Thyroid gland (tissue), 4 donors: Measurements from ENCODE around the gene MRPL42. TPM values are rescaled to one million over a fixed set of nuclear protein-coding genes. Genes with fewer than 3 reads are reported as not detected.
A peak's percentile ranks its signal among the peaks of the same experiment; 100 is the strongest.

Experiments used
- DNase-seq, 2 donors: peaks; one replicate each; pipeline ENCODE4 v3.0.0-alpha.2; 2019
- H3K27ac ChIP-seq, 3 donors: fragments of 200-600 bp; sonication (generic); 1 replicate in 2 of 3; 2 replicates in 1 of 3; pipeline ENCODE4 v1.5.1; 2016 to 2019; ENCODE audit warnings: mild to moderate bottlenecking in 1 of 3, moderate library complexity in 1 of 3
- H3K27me3 ChIP-seq: fragments of 200-600 bp; sonication (generic); one replicate; pipeline ENCODE4 v1.5.1; 2019
- H3K36me3 ChIP-seq, 2 donors: fragments of 200-600 bp; sonication (generic); one replicate each; pipeline ENCODE4 v1.5.1; 2016 to 2019
- H3K4me1 ChIP-seq, 2 donors: fragments of 200-600 bp; sonication (generic); one replicate each; pipeline ENCODE4 v1.5.1; 2017 to 2019
- H3K4me3 ChIP-seq, 3 donors: fragments of 200-600 bp; sonication (generic); replicated peaks in 1 of 3; 1 replicate in 2 of 3; 2 replicates in 1 of 3; pipeline ENCODE4 v1.5.1; 2016; ENCODE audit warnings: mild to moderate bottlenecking in 1 of 3
- H3K9me3 ChIP-seq: fragments of 200-600 bp; sonication (generic); one replicate; pipeline ENCODE4 v1.5.1; 2017
- POLR2A ChIP-seq, 2 donors: fragments of 450-650 bp; IDR thresholded peaks; one replicate each; pipeline ENCODE4 v1.6.1; 2017; ENCODE audit warnings: antibody characterized with exemption in 2 of 2, mild to moderate bottlenecking in 2 of 2, moderate library complexity in 1 of 2
- WGBS, 2 donors: methylation state at CpG; one replicate each; pipeline ENCODE4 v1.1.5; 2017; 5-methylcytosine and 5-hydroxymethylcytosine counted together
- intact Hi-C: fragments of 100-400 bp; cut with DNase I; formaldehyde crosslinking; loops from one replicate; pipeline ENCODE4 v1.15.1; 2023
- total RNA-seq, 4 donors: library from RNA; depleted of rRNA; stranded (reverse); fragments of >200 nt; gene quantifications; one replicate each; pipeline ENCODE4 v1.2.3, GENCODE V29; 2016
- TF ChIP-seq, protein P1 (sequence below), 6 experiments: fragments of 200-600 bp in 3 of 6; fragments of 450-650 bp in 3 of 6; sonication (generic) in 3 of 6; IDR thresholded peaks; one replicate each; pipeline ENCODE4 v1.5.1; 2016 to 2019; ENCODE audit warnings: antibody characterized with exemption in 6 of 6, mild to moderate bottlenecking in 2 of 6, inconsistent platforms in 1 of 6, moderate library complexity in 1 of 6

MRPL42 gene
- total RNA-seq, 4 donors from 2014 or later = 42.1 to 71.8 (median 64.0) TPM

DNA sequence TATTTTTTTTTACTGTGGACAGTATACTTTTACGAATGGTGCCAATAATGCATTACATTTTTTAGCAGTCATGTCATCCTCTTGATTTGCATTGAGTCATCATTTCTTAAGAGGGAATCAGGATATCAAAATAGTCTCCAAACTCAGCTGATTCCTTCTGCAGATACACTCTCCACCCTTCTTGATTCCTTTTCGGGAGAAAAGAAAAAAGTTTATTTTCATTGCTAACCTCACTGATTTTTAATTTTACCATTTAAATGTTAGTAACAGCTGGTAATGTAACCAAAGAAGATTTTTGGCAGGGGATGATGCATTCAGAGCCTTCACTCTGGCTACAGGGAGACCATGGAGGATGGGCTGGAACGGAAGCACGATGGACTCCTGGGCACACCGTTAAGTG lies 47.5 kb downstream of the MRPL42 start:
- DNase-seq = no peak
- TF ChIP-seq, protein P1, sequence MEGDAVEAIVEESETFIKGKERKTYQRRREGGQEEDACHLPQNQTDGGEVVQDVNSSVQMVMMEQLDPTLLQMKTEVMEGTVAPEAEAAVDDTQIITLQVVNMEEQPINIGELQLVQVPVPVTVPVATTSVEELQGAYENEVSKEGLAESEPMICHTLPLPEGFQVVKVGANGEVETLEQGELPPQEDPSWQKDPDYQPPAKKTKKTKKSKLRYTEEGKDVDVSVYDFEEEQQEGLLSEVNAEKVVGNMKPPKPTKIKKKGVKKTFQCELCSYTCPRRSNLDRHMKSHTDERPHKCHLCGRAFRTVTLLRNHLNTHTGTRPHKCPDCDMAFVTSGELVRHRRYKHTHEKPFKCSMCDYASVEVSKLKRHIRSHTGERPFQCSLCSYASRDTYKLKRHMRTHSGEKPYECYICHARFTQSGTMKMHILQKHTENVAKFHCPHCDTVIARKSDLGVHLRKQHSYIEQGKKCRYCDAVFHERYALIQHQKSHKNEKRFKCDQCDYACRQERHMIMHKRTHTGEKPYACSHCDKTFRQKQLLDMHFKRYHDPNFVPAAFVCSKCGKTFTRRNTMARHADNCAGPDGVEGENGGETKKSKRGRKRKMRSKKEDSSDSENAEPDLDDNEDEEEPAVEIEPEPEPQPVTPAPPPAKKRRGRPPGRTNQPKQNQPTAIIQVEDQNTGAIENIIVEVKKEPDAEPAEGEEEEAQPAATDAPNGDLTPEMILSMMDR (IDR thresholded peaks at IDR 0.05) = no peak
- TF ChIP-seq POLR2A (IDR thresholded peaks at IDR 0.05) = no peak
- intact Hi-C loops = no loop called here
- H3K4me3 ChIP-seq = no peak overlapping the region
- H3K9me3 ChIP-seq = no peaks in the 10 kb centered on the region
- no peaks in the 10 kb centered on the region for H3K36me3 ChIP-seq
- no peaks in the 10 kb centered on the region for H3K4me1 ChIP-seq
- WGBS, 2 donors = 80 to 89% methylated on average over 5 of the region's 5 CpGs
- H3K27ac ChIP-seq = no peak overlapping the region
- no peaks in the 10 kb centered on the region for H3K27me3 ChIP-seq

DNA sequence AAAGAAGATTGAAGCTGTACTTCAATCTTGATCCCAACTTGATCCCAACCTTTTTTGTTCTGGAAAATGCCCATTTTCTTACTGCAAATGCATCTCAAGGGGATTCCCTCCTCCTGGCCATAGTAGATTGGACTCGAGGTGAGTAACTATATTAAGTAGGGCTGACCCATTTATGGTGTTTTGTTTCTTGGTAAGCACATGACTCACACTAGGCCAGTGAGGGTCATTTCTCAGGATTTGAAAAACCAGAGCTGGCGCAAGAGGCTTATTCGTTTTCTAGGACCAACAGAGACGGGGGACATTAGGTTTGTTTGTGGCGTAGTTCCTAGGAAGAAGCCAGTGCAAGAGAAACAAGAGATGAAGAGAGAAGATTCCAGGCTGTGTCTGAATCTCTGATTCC lies 51.4 kb downstream of the MRPL42 start:
- Histone ChIP-seq H3K9me3 (no peaks in the 10 kb centered on the region), H3K27me3 (no peaks in the 10 kb centered on the region), H3K27ac (no peak overlapping the region), H3K4me3 (no peak overlapping the region), H3K36me3 (no peaks in the 10 kb centered on the region), H3K4me1 (no peaks in the 10 kb centered on the region)
- 80 to 86% methylated on average over 5 of the region's 5 CpGs for WGBS, 2 donors
- intact Hi-C loops = no loop called here
- TF ChIP-seq, protein P1 (IDR thresholded peaks at IDR 0.05) = no peak
- no peak for TF ChIP-seq POLR2A (IDR thresholded peaks at IDR 0.05)
- no peak for DNase-seq

DNA sequence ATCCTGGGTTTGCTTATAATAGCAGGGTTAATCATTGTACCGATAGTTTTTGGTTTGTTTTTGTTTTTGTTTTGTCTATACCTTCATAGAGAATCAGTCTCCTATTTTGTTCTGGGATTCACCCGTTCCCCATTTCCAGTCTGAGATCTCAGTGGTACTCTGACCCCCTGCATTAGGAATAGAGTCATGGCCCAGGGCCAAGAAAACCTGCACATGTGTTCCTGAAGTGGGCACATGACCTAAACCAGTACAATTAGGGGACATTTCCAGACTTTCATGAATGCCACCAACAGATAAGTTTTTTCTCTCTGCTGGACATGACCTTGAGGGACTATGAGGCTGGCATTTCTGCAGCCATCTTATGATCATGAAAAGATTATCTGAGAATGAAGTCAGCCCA lies 52.5 kb downstream of the MRPL42 start:
- Histone ChIP-seq H3K4me3 (no peak overlapping the region), H3K36me3 (no peaks in the 10 kb centered on the region), H3K27ac (no peak overlapping the region), H3K9me3 (no peaks in the 10 kb centered on the region), H3K4me1 (no peaks in the 10 kb centered on the region), H3K27me3 (no peaks in the 10 kb centered on the region)
- intact Hi-C loops = no loop called here
- TF ChIP-seq, protein P1 (IDR thresholded peaks at IDR 0.05) = no peak
- no peak for TF ChIP-seq POLR2A (IDR thresholded peaks at IDR 0.05)
- DNase-seq = peak in 1 of 2 donors; percentile 7
- WGBS, 2 donors = 50% methylated on average over 2 of the region's 2 CpGs

DNA sequence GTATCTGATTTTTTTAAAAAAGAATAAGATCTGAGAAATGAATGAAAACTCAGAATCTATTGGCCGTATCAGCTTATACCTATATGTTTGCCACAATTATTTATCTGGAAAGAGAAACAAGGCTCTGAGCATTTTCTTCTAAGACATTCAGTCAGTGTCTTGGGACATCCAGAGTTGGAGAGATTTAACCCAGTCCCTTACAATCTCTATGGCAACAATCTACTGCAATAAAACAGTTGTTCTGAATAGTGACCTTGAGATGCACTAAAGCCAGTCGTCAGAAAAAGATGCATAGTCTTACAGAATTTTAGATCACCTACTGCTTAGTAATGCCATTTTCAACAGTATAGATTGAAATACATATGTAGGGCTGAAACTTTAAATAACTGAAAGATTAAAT lies 53.1 kb downstream of the MRPL42 start:
- H3K36me3 ChIP-seq = no peaks in the 10 kb centered on the region
- no peaks in the 10 kb centered on the region for H3K9me3 ChIP-seq
- H3K4me3 ChIP-seq = no peak overlapping the region
- DNase-seq = no peak
- intact Hi-C loops = no loop called here
- WGBS, 2 donors = 75 to 77% methylated on average over 2 of the region's 2 CpGs
- H3K4me1 ChIP-seq = no peaks in the 10 kb centered on the region
- TF ChIP-seq, protein P1 (IDR thresholded peaks at IDR 0.05) = no peak
- TF ChIP-seq POLR2A (IDR thresholded peaks at IDR 0.05) = no peak
- no peaks in the 10 kb centered on the region for H3K27me3 ChIP-seq
- no peak overlapping the region for H3K27ac ChIP-seq

DNA sequence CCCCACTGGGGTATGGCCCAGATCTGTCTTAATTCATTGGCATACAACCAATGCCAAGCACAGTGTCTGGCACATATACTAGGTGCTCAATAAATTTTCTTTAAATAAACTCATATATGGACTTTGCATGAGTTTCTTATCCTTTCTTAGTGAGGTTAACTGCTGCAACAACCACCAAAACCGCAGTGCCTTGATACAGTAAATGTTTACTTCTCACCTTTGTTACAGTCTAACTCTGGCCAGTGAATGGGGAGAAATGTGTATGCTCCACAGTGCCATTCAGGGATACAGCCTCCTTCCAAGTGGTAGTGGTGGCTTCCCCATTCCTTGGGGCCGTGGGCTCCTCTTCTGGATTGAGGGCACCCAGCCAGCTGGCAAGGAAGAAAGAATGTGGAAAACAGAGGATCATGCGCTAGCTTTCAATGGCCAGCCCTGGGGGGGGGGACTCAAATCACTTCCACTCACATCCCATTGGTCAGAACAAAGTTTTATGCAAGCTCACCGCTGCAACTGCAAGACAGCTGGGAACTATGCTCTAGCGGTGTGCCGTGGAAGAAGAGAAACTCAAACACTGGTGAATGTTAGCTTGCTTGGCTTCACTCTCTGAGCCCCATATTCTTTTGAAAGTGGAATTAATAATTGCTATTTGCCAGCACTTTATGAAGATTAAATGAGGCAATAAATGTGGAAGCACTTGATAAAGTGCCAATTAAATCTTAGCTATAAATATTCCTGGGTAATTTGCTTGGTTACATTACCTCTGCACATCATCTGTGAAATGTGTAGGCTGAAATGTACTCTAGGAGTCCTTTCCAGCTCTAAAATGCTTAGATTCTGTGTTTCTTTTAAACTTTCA lies 54.1 kb downstream of the MRPL42 start:
- intact Hi-C loops = no loop called here
- Histone ChIP-seq H3K4me3 (no peak overlapping the region), H3K4me1 (no peaks in the 10 kb centered on the region), H3K27ac (no peak overlapping the region), H3K27me3 (no peaks in the 10 kb centered on the region), H3K9me3 (no peaks in the 10 kb centered on the region), H3K36me3 (no peaks in the 10 kb centered on the region)
- WGBS, 2 donors = 56 to 80% methylated on average over 6 of the region's 6 CpGs
- no peak for TF ChIP-seq POLR2A (IDR thresholded peaks at IDR 0.05)
- TF ChIP-seq, protein P1 (IDR thresholded peaks at IDR 0.05) = no peak
- peak; percentile 36 to 49 for DNase-seq
